IPS DF 6.9 (cell line): ENCODE measurements around the gene HYAL4.
"Not testable (repeated sequence)": the region's sequence is repeated elsewhere in the genome, so short reads cannot be mapped to it uniquely, and the experiment has no call there.

ENCODE experiments used
- DNase-seq: peaks from one replicate; pipeline ENCODE4 v3.0.0-alpha.2; 2013; ENCODE audit warnings: low read depth, low spot score
- H3K27ac ChIP-seq: one replicate; pipeline ENCODE4 v1.5.1; 2013; ENCODE audit warnings: low read length, control low read depth
- H3K27me3 ChIP-seq: 2 replicates; pipeline ENCODE4 v1.6.1; 2013; ENCODE audit warnings: mild to moderate bottlenecking, low read length; ENCODE audit not compliant: control insufficient read depth, insufficient read depth
- H3K36me3 ChIP-seq: 2 replicates; pipeline ENCODE4 v1.6.1; 2013; ENCODE audit warnings: low read length; ENCODE audit not compliant: control insufficient read depth, insufficient read depth
- H3K4me1 ChIP-seq: 2 replicates; pipeline ENCODE4 v1.6.1; 2013; ENCODE audit warnings: low read length; ENCODE audit not compliant: control insufficient read depth, insufficient read depth
- H3K4me3 ChIP-seq: 2 replicates; pipeline ENCODE4 v1.5.1; 2013; ENCODE audit warnings: mild to moderate bottlenecking, low read length
- H3K9me3 ChIP-seq: 2 replicates; pipeline ENCODE4 v1.6.1; 2013; ENCODE audit warnings: low read length, inconsistent platforms; ENCODE audit not compliant: control insufficient read depth, insufficient read depth
- WGBS: extraction: QIAGEN DNeasy Blood & Tissue Kit; methylation state at CpG from one replicate; pipeline ENCODE4 v1.1.7; 2013; ENCODE audit warnings: mixed read lengths, missing lambda C conversion rate; ENCODE audit not compliant: insufficient read length, insufficient coverage; 5-methylcytosine and 5-hydroxymethylcytosine counted together

Gene HYAL4

DNA sequence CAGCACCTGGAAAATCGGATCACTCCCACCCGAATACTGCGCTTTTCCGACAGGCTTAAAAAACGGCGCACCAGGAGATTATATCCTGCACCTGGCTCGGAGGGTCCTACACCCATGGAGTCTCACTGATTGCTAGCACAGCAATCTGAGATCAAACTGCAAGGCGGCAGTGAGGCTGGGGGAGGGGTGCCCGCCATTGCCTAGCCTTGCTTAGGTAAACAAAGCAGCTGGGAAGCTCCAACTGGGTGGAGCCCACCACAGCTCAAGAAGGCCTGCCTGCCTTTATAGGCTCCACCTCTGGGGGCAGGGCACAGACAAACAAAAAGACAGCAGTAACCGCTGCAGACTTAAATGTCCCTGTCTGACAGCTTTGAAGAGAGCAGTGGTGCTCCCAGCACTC is 49.8 kb downstream of the HYAL4 start:
- WGBS: no CpG with 5 or more reads among the region's 10 CpGs
- H3K27me3 ChIP-seq, H3K4me1 ChIP-seq, H3K9me3 ChIP-seq, H3K4me3 ChIP-seq, DNase-seq, H3K36me3 ChIP-seq, H3K27ac ChIP-seq: not testable (repeated sequence)

DNA sequence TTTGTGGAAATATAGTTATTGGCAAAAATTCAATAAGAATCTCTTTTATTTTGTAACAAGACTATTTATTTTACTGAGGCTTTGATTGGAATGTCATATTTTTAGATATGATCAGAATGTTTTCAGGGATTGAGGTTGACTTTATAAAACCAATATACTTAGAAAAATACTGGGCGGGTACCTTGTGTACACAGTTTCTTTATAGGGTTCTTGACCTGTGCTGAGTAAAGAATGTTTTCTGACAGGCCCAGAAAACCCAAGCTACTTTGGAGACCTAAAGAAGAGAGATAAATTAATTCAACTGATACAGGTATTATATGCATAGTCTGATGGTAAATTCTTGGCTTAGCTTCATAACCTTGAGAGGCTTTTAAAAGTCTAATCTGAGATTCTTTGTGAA is 56.1 kb downstream of the HYAL4 start:
- no peak overlapping the region for H3K4me3 ChIP-seq
- H3K27ac ChIP-seq: no peak overlapping the region
- no CpG with 5 or more reads among the region's 1 CpG for WGBS
- no peaks in the 10 kb centered on the region for H3K36me3 ChIP-seq
- H3K4me1 ChIP-seq: no peaks in the 10 kb centered on the region
- no peaks in the 10 kb centered on the region for H3K27me3 ChIP-seq
- DNase-seq: no peak
- H3K9me3 ChIP-seq: peaks cover 3% of the 10 kb centered on the region

DNA sequence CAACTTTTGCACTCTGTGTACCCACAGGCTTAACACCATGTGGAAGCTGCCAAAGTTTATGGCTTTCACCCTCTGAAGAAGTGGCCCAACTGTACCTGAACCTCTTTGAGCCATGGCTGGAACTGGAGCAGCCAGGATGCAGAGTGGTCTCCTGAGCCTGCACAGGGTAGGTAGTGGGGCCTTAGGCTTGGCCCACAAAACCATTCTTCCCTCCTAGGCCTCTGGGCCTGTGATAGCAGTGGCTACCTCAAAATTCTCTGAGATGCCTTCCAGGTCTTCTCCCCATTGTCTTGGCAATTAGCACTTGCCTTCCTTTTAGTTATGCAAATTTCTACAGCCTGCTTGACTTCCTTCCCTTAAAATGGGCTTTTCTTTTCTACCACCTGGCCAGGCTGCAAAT is 60.7 kb downstream of the HYAL4 start:
- Histone ChIP-seq H3K27me3 (no peaks in the 10 kb centered on the region), H3K4me1 (no peaks in the 10 kb centered on the region), H3K36me3 (no peaks in the 10 kb centered on the region), H3K27ac (no peak overlapping the region), H3K9me3 (peaks cover 3% of the 10 kb centered on the region), H3K4me3 (no peak overlapping the region)
- DNase-seq: no peak

DNA sequence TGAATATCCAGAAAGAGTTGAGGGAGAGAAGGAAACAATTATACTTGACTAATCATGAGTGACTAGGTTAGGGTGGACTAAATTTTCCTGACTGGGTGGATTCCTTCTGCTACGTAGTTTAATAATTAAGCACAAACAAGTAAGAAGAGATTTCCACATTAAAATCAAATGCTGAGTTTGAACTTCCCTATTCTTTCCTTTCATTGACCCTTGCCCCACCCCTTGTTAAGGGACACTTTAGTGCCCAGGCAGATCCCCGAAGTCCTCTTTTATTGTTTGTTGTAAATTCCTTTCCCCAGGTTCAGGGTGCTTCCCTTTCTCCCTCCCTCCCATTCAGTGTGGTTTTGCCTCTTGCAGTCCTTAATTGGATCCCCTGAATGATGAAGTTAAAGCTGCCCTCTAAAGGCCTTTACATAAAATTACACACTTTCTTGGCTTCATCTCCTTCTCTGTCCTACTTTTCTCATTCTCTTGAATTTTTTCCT is 71.3 kb downstream of the HYAL4 start:
- WGBS: no CpG with 5 or more reads among the region's 2 CpGs

DNA sequence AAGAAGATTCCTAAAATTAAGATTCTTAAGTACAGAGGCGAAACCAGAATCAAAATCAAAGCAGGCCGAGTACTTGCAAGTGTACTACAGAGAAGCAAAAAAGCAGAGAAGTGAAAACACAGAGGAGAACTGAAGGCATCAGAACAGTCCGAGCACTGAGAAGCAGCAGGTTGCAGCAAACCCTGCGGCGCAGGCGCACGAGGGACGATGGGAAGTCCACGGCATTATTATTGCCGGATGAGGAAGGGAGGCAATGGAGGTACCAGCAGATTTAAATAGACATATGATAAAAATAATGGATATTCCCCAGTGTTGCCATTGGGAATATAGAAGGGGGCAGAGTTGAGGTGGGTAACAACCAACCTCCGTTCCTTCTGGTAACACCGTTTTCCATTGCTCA is 72.9 kb downstream of the HYAL4 start:
- WGBS: no CpG with 5 or more reads among the region's 12 CpGs

More for the DNA sequence above, 71.3 kb downstream of the HYAL4 start:
- peak; percentile 25 for DNase-seq
- Histone ChIP-seq H3K4me3 (no peak overlapping the region), H3K9me3 (no peaks in the 10 kb centered on the region), H3K27ac (no peak overlapping the region), H3K36me3 (no peaks in the 10 kb centered on the region), H3K4me1 (no peaks in the 10 kb centered on the region), H3K27me3 (no peaks in the 10 kb centered on the region)

DNA sequence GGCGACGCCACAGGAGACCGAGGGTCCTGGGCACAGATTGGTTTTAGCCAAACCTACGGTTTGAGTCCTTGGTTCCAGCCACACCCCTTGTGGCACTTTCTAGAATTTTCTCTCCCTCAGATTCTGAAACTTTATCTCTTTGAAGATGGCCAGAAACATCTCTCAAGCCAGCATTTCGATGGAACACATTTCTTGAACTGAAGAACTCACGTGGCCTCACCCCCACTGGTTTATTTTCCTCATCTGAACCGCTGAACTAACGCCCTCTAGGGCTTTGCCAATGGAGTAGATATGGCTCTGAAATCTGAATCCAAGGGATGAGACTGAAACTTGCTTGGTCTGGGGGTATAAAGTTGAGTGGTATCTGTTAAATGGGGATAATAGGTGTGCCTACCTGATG is 73.3 kb downstream of the HYAL4 start:
- no CpG with 5 or more reads among the region's 8 CpGs for WGBS
- no peak for DNase-seq
- Histone ChIP-seq H3K9me3 (no peaks in the 10 kb centered on the region), H3K4me3 (no peak overlapping the region), H3K36me3 (no peaks in the 10 kb centered on the region), H3K27ac (no peak overlapping the region), H3K27me3 (no peaks in the 10 kb centered on the region), H3K4me1 (no peaks in the 10 kb centered on the region)

More for the DNA sequence above, 72.9 kb downstream of the HYAL4 start:
- H3K4me1 ChIP-seq: no peaks in the 10 kb centered on the region
- H3K4me3 ChIP-seq: no peak overlapping the region
- H3K9me3 ChIP-seq: no peaks in the 10 kb centered on the region
- no peaks in the 10 kb centered on the region for H3K36me3 ChIP-seq
- no peak for DNase-seq
- H3K27ac ChIP-seq: no peak overlapping the region
- no peaks in the 10 kb centered on the region for H3K27me3 ChIP-seq

DNA sequence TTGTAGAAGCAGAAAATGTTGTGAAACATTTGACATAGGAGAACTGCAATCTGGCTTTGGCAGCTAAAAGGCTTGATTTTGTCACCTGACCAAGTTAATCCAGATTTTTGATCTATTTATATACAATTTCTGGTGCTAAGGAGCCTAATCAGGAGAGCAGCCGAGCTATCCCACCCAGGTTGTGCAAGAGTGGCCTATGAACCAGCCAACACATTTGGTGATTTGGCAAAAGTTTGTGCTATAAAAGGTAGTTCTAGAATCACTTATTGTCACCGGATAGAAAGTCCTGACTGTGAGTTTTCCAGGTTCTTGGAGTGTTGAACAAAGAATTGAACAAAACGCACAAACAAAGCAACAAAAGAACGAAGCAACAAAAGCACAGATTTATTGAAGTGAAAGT is 78.6 kb downstream of the HYAL4 start:
- DNase-seq: no peak
- Histone ChIP-seq H3K27ac (no peak overlapping the region), H3K27me3 (no peaks in the 10 kb centered on the region), H3K4me1 (no peaks in the 10 kb centered on the region), H3K9me3 (no peaks in the 10 kb centered on the region), H3K4me3 (no peak overlapping the region), H3K36me3 (no peaks in the 10 kb centered on the region)
- WGBS: no CpG with 5 or more reads among the region's 4 CpGs

DNA sequence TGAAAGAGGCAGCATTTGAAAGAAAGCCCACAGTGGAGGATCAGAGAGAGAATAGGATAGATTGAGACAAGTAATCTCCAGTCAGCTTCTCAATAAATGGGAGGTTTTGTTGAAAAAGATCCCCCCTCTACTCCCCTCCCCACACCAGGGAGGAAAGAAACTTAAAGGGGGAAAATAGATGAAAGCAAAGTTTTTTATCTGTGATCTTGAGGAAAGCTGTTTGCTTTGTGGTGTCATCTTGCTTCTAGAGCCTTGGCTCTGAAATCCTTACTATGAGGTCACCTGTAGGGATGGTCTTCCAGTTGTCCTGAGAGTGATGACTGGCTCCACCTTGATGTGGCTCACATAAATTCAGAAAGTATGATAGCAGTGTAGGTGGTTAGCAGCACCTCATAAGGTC is 80.0 kb downstream of the HYAL4 start, which contains the start of gene SPAM1:
Gene SPAM1, plus strand, starts transcription at position 301 of the 400 bp plus-strand sequence. CDS start 28,330 bp downstream, outside the sequence.
- Histone ChIP-seq H3K36me3 (no peaks in the 10 kb centered on the region), H3K27me3 (no peaks in the 10 kb centered on the region), H3K27ac (no peak within 1 kb of the TSS), H3K9me3 (no peaks in the 10 kb centered on the region), H3K4me1 (peaks cover 2% of the 10 kb centered on the region; the same call in 1 of the 2 replicates), H3K4me3 (no peak within 1 kb of the TSS)
- DNase-seq: no peak
